ENCODE measurements around the gene CXorf65.
A peak's percentile ranks its signal among the peaks of the same experiment; 100 is the strongest.

The CXorf65 gene

GRCh38 chrX:71060127-71060526 lies 46.4 kb downstream of the CXorf65 start:
- DNase-seq (ENCODE audit: low read depth) = no peak

GRCh38 chrX:71057848-71058530 lies 48.6 kb downstream of the CXorf65 start:
- no peak for DNase-seq (ENCODE audit: low read depth)

GRCh38 chrX:71056867-71057266 lies 49.7 kb downstream of the CXorf65 start:
- peak; percentile 8 for DNase-seq (ENCODE audit: low read depth)

Measured in GM04503 (cell line).